Measurements from ENCODE around the gene FAM83B. TPM values are rescaled to one million over a fixed set of nuclear protein-coding genes. Genes with fewer than 3 reads are reported as not detected.

The FAM83B gene
- polyA plus RNA-seq, 1 of the 3 experiments (the other 2 are of a cell fraction): not detected

- no peaks in the 10 kb centered on the region for H3K9me2 ChIP-seq
- no peak overlapping the region for H2AFZ ChIP-seq (ENCODE audit: low read depth)
- no peak overlapping the region for H3K4me3 ChIP-seq (ENCODE audit: low read depth in 2 of 2, low read length in 1 of 2)
- no peak overlapping the region for H3K27ac ChIP-seq (ENCODE audit: low read depth in 2 of 2, low read length in 1 of 2)
- ChIA-PET CTCF (no interaction called here), POLR2A (no interaction called here)
- no peaks in the 10 kb centered on the region for H3K9me3 ChIP-seq
- no peak overlapping the region for H3K9ac ChIP-seq
- H3K4me2 ChIP-seq: no peak overlapping the region
- H3K4me1 ChIP-seq (ENCODE audit: control insufficient read depth in 1 of 2, insufficient read depth in 2 of 2, low read depth in 1 of 2, low read length in 1 of 2): no peaks in the 10 kb centered on the region
- no peaks in the 10 kb centered on the region for H3F3A ChIP-seq (replicated peaks; ENCODE audit: insufficient read depth)
- no peak for TF ChIP-seq EP300 (IDR thresholded peaks at IDR 0.05; ENCODE audit: borderline replicate concordance in 1 of 2, low read depth in 1 of 2, low read length in 1 of 2)
- TF ChIP-seq USF2 (IDR thresholded peaks at IDR 0.05; ENCODE audit: borderline replicate concordance, low read depth, low read length): no peak
- TF ChIP-seq USF1 (IDR thresholded peaks at IDR 0.05; ENCODE audit: borderline replicate concordance, low read depth): no peak
- TF ChIP-seq REST (IDR thresholded peaks at IDR 0.05; ENCODE audit: low read depth, low read length): no peak
- TF ChIP-seq GATA2 (CRISPR knock-in tag; IDR thresholded peaks at IDR 0.05): no peak
- TF ChIP-seq RCOR1 (IDR thresholded peaks at IDR 0.05; ENCODE audit: low read length): no peak
- no peak for TF ChIP-seq RXRA (IDR thresholded peaks at IDR 0.05; ENCODE audit: borderline replicate concordance, low read depth)
- no peak for TF ChIP-seq NFIC (IDR thresholded peaks at IDR 0.05; ENCODE audit: borderline replicate concordance)
- H3K36me3 ChIP-seq (replicated peaks in 1 of 2; ENCODE audit: control insufficient read depth in 1 of 2, insufficient read depth in 2 of 2, low read length in 1 of 2): no peaks in the 10 kb centered on the region
- no peaks in the 10 kb centered on the region for H3K27me3 ChIP-seq (ENCODE audit: insufficient read depth)
- DNase-seq: no peak
- no peaks in the 10 kb centered on the region for H3K79me2 ChIP-seq (ENCODE audit: insufficient read depth)
- H4K20me1 ChIP-seq (ENCODE audit: insufficient read depth): no peaks in the 10 kb centered on the region
Observed at GRCh38 chr6:54868556-54868955, 22.0 kb downstream of the FAM83B start.

- H3K79me2 ChIP-seq (ENCODE audit: insufficient read depth): no peaks in the 10 kb centered on the region
- no peak overlapping the region for H3K9ac ChIP-seq
- no peaks in the 10 kb centered on the region for H3K9me2 ChIP-seq
- no peaks in the 10 kb centered on the region for H3K9me3 ChIP-seq
- 9% methylated on average over 1 of the region's 1 CpG for WGBS (ENCODE audit: low lambda C conversion rate)
- H3F3A ChIP-seq (replicated peaks; ENCODE audit: insufficient read depth): no peaks in the 10 kb centered on the region
- no peaks in the 10 kb centered on the region for H3K36me3 ChIP-seq (replicated peaks in 1 of 2; ENCODE audit: control insufficient read depth in 1 of 2, insufficient read depth in 2 of 2, low read length in 1 of 2)
- no peak overlapping the region for H3K4me2 ChIP-seq
- no peak overlapping the region for H3K4me3 ChIP-seq (ENCODE audit: low read depth in 2 of 2, low read length in 1 of 2)
- H2AFZ ChIP-seq (ENCODE audit: low read depth): no peak overlapping the region
- ChIA-PET CTCF (no interaction called here), POLR2A (no interaction called here)
- no peaks in the 10 kb centered on the region for H4K20me1 ChIP-seq (ENCODE audit: insufficient read depth)
- no peak for DNase-seq
- no peak overlapping the region for H3K27ac ChIP-seq (ENCODE audit: low read depth in 2 of 2, low read length in 1 of 2)
- no peaks in the 10 kb centered on the region for H3K4me1 ChIP-seq (ENCODE audit: control insufficient read depth in 1 of 2, insufficient read depth in 2 of 2, low read depth in 1 of 2, low read length in 1 of 2)
- H3K27me3 ChIP-seq (ENCODE audit: insufficient read depth): no peaks in the 10 kb centered on the region
- no peak for TF ChIP-seq SMC3 (IDR thresholded peaks at IDR 0.05; ENCODE audit: low read depth, low read length)
- no peak for TF ChIP-seq RFX5 (IDR thresholded peaks at IDR 0.05; ENCODE audit: low read length)
Observed at GRCh38 chr6:54873599-54873998, 27.0 kb downstream of the FAM83B start.

All from SK-N-SH (cell line).